ENCODE results near the gene ZSCAN26. TPM values are rescaled to one million over a fixed set of nuclear protein-coding genes. Genes with fewer than 3 reads are reported as not detected.

The ZSCAN26 gene
- total RNA-seq, 4 donors from 2014 or later: 4.9 to 23.3 (median 11.4) TPM

- H3K27ac ChIP-seq: peak overlapping the region; percentile 66
- 55% methylated on average over 9 of the region's 9 CpGs for WGBS
Observed at GRCh38 chr6:28224131-28225055, 42.5 kb upstream of the ZSCAN26 start.

GRCh38 chr6:28225056-28225834, 41.7 kb upstream of the ZSCAN26 start, which contains the start of gene ZSCAN9:
TSS of gene ZSCAN9 (plus strand) at chr6:28225275. CDS start at chr6:28227085, 1,810 bp downstream.
- H3K36me3 ChIP-seq: peaks cover 25% of the 10 kb centered on the region
- no peaks in the 10 kb centered on the region for H3K9me3 ChIP-seq
- DNase-seq (ENCODE audit: low spot score in 2 of 2): peak; percentile 91 to 92
- 3% methylated on average over 42 of the region's 45 CpGs for WGBS
- peak within 1 kb of the TSS; percentile 66 for H3K27ac ChIP-seq
- peaks cover 22% of the 10 kb centered on the region for H3K4me1 ChIP-seq
- H3K27me3 ChIP-seq: peaks cover 28% of the 10 kb centered on the region
- peak within 1 kb of the TSS; percentile 84 for H3K4me3 ChIP-seq
- TF ChIP-seq CTCF (IDR thresholded peaks at IDR 0.05): no peak
- peak in 2 of 3 donors; percentile 20 to 65 for TF ChIP-seq POLR2AphosphoS5 (IDR thresholded peaks at IDR 0.05)
- TF ChIP-seq POLR2A (IDR thresholded peaks at IDR 0.05): no peak
- TF ChIP-seq EP300 (IDR thresholded peaks at IDR 0.05): no peak

More at GRCh38 chr6:28224131-28225055, 42.5 kb upstream of the ZSCAN26 start:
- Histone ChIP-seq H3K27me3 (peaks cover 31% of the 10 kb centered on the region), H3K9me3 (no peaks in the 10 kb centered on the region), H3K4me1 (peaks cover 22% of the 10 kb centered on the region), H3K4me3 (peak overlapping the region; percentile 84), H3K36me3 (peaks cover 16% of the 10 kb centered on the region)
- DNase-seq (ENCODE audit: low spot score in 2 of 2): no peak
- TF ChIP-seq POLR2A (IDR thresholded peaks at IDR 0.05): no peak
- TF ChIP-seq POLR2AphosphoS5 (IDR thresholded peaks at IDR 0.05): no peak
- TF ChIP-seq EP300 (IDR thresholded peaks at IDR 0.05): no peak
- TF ChIP-seq CTCF (IDR thresholded peaks at IDR 0.05): no peak

GRCh38 chr6:28226460-28226859, 40.5 kb upstream of the ZSCAN26 start:
- Histone ChIP-seq H3K4me1 (peaks cover 22% of the 10 kb centered on the region), H3K4me3 (no peak overlapping the region), H3K36me3 (peaks cover 37% of the 10 kb centered on the region), H3K27me3 (peaks cover 18% of the 10 kb centered on the region), H3K27ac (no peak overlapping the region), H3K9me3 (no peaks in the 10 kb centered on the region)
- no peak for DNase-seq (ENCODE audit: low spot score in 2 of 2)
- WGBS: 89% methylated on average over 2 of the region's 2 CpGs
- TF ChIP-seq POLR2AphosphoS5 (IDR thresholded peaks at IDR 0.05): no peak

GRCh38 chr6:28232785-28233184, 34.2 kb upstream of the ZSCAN26 start:
- 92% methylated on average over 11 of the region's 11 CpGs for WGBS

More at GRCh38 chr6:28232785-28233184, 34.2 kb upstream of the ZSCAN26 start:
- H3K36me3 ChIP-seq: peaks cover 62% of the 10 kb centered on the region
- no peak overlapping the region for H3K27ac ChIP-seq
- no peaks in the 10 kb centered on the region for H3K27me3 ChIP-seq
- no peak for DNase-seq (ENCODE audit: low spot score in 2 of 2)
- no peaks in the 10 kb centered on the region for H3K4me1 ChIP-seq
- no peaks in the 10 kb centered on the region for H3K9me3 ChIP-seq
- TF ChIP-seq CTCF (IDR thresholded peaks at IDR 0.05) (no peak), EP300 (IDR thresholded peaks at IDR 0.05) (no peak), POLR2A (IDR thresholded peaks at IDR 0.05) (no peak)
- no peak overlapping the region for H3K4me3 ChIP-seq

Data from suprapubic skin (tissue), 4 donors.